ENCODE results near the gene MCIDAS. TPM values are rescaled to one million over a fixed set of nuclear protein-coding genes. Genes with fewer than 3 reads are reported as not detected.

The MCIDAS gene
- polyA plus RNA-seq, 1 donor (not counting 4 experiments of a cell fraction or from before 2014, with no cell fraction given): 0.03 TPM

DNA sequence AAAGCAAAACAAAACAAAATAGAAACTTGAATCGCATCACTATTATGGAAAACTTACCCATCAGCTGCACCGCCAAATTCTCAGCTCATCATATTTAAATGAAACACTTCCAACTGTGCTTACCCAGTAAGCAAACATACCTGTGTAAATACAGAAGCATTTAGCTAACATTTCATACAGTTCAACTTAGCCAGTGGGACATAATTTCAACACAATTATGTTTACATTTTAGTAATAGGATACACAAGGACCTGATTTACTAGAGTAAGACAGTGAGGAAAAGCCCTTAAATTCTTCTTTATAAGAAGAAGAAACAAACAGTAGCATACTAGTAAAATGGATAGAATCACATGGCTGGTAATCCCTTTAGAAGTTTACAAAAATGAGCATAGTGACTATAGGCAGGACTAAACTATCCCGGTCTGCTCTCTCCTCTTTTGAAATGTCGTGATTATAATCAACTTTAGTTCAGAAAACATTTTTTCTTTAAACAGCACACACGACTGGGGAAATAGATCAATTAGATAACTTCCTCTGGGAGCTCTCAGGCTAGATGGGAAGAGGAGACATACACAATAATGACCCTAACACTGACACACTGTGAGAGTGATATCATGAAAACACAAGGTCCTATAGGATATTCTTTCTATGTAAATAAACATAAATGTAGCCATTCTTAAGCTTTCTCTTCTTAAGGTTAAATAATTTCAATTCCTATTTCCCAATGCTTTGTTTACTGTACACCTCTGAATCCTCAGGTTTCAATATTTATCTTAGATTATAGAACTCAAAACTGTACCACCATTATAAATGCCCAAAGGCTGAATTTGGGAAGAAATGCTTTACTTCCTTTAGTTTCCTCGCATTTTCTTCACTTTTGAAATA lies 38.2 kb downstream of the MCIDAS start:
- Histone ChIP-seq H3K27ac (ENCODE audit: control insufficient read depth, insufficient read depth, low read length) (no peak overlapping the region), H3K9ac (ENCODE audit: control insufficient read depth, extremely low read depth, insufficient read depth, low read length) (no peak overlapping the region), H3K27me3 (ENCODE audit: control insufficient read depth, extremely low read depth, insufficient read depth, low read length) (peaks cover 10% of the 10 kb centered on the region), H3K4me2 (ENCODE audit: control insufficient read depth, extremely low read depth, insufficient read depth, low read depth, low read length) (no peak overlapping the region), H3K4me1 (ENCODE audit: control insufficient read depth, extremely low read depth, insufficient read depth, low read length) (no peaks in the 10 kb centered on the region), H3K9me1 (ENCODE audit: control insufficient read depth, extremely low read depth, insufficient read depth, low read length) (no peaks in the 10 kb centered on the region), H3K4me3 (ENCODE audit: control insufficient read depth in 2 of 3, extremely low read depth in 1 of 3, insufficient read depth in 2 of 3, low read depth in 1 of 3, low read length in 3 of 3) (no peak overlapping the region), H2AFZ (ENCODE audit: control insufficient read depth, low read length) (no peak overlapping the region), H4K20me1 (ENCODE audit: control insufficient read depth, extremely low read depth, insufficient read depth, low read length) (no peaks in the 10 kb centered on the region), H3K36me3 (ENCODE audit: control insufficient read depth in 2 of 2, extremely low read depth in 1 of 2, insufficient read depth in 2 of 2, low read length in 2 of 2) (no peaks in the 10 kb centered on the region), H3K9me3 (ENCODE audit: control insufficient read depth, low read depth, low read length) (no peaks in the 10 kb centered on the region), H3K79me2 (ENCODE audit: control insufficient read depth, insufficient read depth, low read length) (no peaks in the 10 kb centered on the region)
- dilution Hi-C loops (cut with MboI; ENCODE audit: extremely low pct_ligation_motif_present, low sequenced_read_pairs): no loop called here
- DNase-seq (ENCODE audit: low read depth, low spot score): no peak
- FAIRE-seq: no peak
- TF ChIP-seq CTCF (optimal IDR thresholded peaks at IDR 0.05 in 1 of 3, IDR thresholded peaks at IDR 0.05 in 1 of 3, conservative IDR thresholded peaks at IDR 0.05 in 1 of 3; ENCODE audit: extremely low read depth in 1 of 3, insufficient read depth in 2 of 3, low read length in 3 of 3) (no peak), EZH2 (IDR thresholded peaks at IDR 0.05; ENCODE audit: low read length) (no peak)

DNA sequence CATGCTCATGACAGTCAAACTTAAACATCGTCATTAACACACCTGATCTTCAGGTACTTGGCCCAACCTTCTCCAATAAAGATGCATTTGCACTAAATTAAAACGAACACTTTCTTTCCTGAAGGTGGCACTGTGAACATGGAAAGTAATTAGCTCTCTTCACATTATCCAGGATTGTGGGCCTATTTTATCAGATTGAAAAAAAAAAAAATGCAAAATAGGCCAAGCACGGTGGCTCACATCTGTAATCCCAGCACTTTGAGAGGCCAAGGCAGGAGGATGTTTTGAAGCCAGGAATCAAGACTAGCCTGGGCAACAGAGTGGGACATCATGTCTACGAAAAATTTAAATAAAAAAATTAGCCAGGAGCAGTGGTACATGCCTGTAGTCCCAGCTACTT lies 39.7 kb downstream of the MCIDAS start:
- H3K9me1 ChIP-seq (ENCODE audit: control insufficient read depth, extremely low read depth, insufficient read depth, low read length): no peaks in the 10 kb centered on the region
- H3K27ac ChIP-seq (ENCODE audit: control insufficient read depth, insufficient read depth, low read length): no peak overlapping the region
- TF ChIP-seq CTCF (optimal IDR thresholded peaks at IDR 0.05 in 1 of 3, IDR thresholded peaks at IDR 0.05 in 1 of 3, conservative IDR thresholded peaks at IDR 0.05 in 1 of 3; ENCODE audit: extremely low read depth in 1 of 3, insufficient read depth in 2 of 3, low read length in 3 of 3) (peak in 2 of 3 experiments; percentile 39 to 51), EZH2 (IDR thresholded peaks at IDR 0.05; ENCODE audit: low read length) (no peak)
- DNase-seq (ENCODE audit: low read depth, low spot score) (no peak), FAIRE-seq (peak; percentile 13)
- H2AFZ ChIP-seq (ENCODE audit: control insufficient read depth, low read length): no peak overlapping the region
- no peaks in the 10 kb centered on the region for H3K9me3 ChIP-seq (ENCODE audit: control insufficient read depth, low read depth, low read length)
- no peaks in the 10 kb centered on the region for H4K20me1 ChIP-seq (ENCODE audit: control insufficient read depth, extremely low read depth, insufficient read depth, low read length)
- H3K27me3 ChIP-seq (ENCODE audit: control insufficient read depth, extremely low read depth, insufficient read depth, low read length): peaks cover 4% of the 10 kb centered on the region
- no peak overlapping the region for H3K4me2 ChIP-seq (ENCODE audit: control insufficient read depth, extremely low read depth, insufficient read depth, low read depth, low read length)
- dilution Hi-C loops (cut with MboI; ENCODE audit: extremely low pct_ligation_motif_present, low sequenced_read_pairs): no loop called here
- H3K36me3 ChIP-seq (ENCODE audit: control insufficient read depth in 2 of 2, extremely low read depth in 1 of 2, insufficient read depth in 2 of 2, low read length in 2 of 2): no peaks in the 10 kb centered on the region
- H3K4me3 ChIP-seq (ENCODE audit: control insufficient read depth in 2 of 3, extremely low read depth in 1 of 3, insufficient read depth in 2 of 3, low read depth in 1 of 3, low read length in 3 of 3): no peak overlapping the region
- no peaks in the 10 kb centered on the region for H3K79me2 ChIP-seq (ENCODE audit: control insufficient read depth, insufficient read depth, low read length)
- no peaks in the 10 kb centered on the region for H3K4me1 ChIP-seq (ENCODE audit: control insufficient read depth, extremely low read depth, insufficient read depth, low read length)
- no peak overlapping the region for H3K9ac ChIP-seq (ENCODE audit: control insufficient read depth, extremely low read depth, insufficient read depth, low read length)

All from keratinocyte (primary cell).